ENCODE results near the gene PRADC1.

DNA sequence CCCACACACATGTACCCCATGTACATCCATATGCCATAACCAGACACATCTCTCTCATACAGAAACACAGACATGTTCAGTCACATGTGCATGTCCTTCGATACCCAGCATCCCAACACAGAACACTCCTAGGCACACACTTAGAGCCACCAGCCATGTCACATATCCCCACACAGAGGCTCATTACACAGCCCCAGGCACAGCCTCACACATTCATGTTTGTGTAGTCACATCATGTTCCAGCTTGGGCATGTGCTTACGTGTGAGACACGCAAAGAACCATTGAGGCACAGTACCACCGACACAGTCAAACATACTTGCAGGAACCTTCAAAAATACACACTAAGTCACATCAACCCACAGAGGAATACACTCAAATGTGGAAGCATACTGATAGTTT lies 34.0 kb upstream of the PRADC1 start:
- TF ChIP-seq, protein P1, sequence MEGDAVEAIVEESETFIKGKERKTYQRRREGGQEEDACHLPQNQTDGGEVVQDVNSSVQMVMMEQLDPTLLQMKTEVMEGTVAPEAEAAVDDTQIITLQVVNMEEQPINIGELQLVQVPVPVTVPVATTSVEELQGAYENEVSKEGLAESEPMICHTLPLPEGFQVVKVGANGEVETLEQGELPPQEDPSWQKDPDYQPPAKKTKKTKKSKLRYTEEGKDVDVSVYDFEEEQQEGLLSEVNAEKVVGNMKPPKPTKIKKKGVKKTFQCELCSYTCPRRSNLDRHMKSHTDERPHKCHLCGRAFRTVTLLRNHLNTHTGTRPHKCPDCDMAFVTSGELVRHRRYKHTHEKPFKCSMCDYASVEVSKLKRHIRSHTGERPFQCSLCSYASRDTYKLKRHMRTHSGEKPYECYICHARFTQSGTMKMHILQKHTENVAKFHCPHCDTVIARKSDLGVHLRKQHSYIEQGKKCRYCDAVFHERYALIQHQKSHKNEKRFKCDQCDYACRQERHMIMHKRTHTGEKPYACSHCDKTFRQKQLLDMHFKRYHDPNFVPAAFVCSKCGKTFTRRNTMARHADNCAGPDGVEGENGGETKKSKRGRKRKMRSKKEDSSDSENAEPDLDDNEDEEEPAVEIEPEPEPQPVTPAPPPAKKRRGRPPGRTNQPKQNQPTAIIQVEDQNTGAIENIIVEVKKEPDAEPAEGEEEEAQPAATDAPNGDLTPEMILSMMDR (IDR thresholded peaks at IDR 0.05): no peak
- no peak for TF ChIP-seq POLR2A (IDR thresholded peaks at IDR 0.05)

All from thyroid gland (tissue), 4 donors.